ENCODE measurements around the gene ADIG.

ADIG gene

GRCh38 chr20:38633577-38634093 is 52.6 kb downstream of the ADIG start:
- DNase-seq (ENCODE audit: low spot score): no peak

- DNase-seq (ENCODE audit: low spot score): no peak
Measured at GRCh38 chr20:38635721-38636288, 54.8 kb downstream of the ADIG start.
